Stimulated activated CD8-positive, alpha-beta memory T cell treated with anti-CD3 and anti-CD28 coated beads, Interleukin-7, amount 100 ng/mL, for 24 hours (primary cell): ENCODE results near the gene CYB5R3.

Experiments used
- DNase-seq: peaks from one replicate; pipeline ENCODE4 v3.0.0-alpha.2; 2020; ENCODE audit warnings: low read depth

The CYB5R3 gene

DNA sequence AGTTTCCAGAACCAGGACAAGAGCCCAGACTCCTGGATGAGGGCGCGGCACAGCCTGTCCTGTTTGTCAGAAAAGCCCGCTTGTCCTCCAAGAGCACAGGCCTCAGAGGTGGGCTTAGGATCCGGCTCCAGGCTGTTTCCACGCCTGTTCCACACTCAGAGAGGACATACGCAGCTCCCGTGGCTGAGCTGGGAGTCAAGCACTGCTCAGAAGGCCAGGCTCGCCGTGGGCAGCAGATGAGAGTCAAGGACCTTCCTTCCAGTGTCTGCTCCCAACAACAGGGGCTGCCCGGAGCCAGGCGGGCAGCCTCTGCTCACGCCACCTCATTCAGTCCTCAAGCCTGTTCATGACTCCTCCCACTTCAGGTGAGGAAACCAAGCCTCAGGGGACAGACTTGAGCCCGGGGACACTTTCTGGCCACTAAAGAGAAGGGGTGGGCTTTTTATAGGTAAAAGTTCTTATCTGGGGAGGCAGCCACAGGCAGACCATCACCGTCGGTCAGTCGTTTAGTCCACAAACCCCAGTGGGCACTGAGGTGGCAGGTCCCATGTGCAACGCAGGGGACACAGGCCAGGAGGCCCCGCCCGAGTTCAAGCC, 3.8 kb downstream of the CYB5R3 start:
- no peak for DNase-seq

DNA sequence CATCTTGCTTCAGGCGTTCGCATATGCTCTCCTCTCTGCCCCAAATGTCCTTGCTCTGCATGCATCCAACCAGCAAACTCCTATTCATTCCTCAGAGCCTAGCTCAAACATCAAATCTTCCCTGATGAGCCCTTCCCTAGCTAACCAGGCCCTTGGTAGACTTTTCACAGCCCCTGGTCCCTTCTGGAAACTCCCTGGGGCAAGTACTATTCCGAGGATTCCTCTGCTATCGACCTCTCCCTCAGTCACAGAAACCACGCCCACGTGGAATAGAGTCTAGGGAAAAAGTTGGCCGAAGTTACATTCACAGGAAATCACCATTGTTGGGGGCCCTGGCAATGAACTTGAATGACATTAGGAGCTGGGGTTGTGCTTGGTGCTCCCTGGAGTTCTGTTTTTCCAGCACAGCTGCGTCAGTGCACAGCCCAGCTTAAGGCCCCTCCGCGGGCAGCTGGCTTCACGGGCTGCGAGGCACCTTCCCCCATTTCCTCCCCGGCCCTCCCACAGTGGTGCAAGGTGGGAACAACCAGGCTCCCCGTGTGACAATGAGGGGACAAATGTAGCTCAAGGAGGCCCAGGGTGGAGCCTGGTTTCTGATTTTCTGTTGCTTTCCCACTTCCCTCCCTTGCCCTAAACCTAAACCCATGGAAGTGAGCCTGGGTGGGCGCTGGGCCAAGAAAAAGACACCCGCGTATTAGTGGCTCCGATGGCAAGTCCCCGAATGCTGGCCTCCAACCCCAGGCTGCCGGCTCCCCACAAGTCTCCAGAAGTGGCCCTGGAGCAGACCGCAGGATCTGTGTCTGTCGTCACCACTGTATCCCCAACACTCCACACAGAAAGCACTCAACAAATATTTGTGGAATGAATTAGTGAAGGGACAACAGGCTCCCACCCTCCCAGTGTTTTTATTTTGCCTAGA, 4.5 kb downstream of the CYB5R3 start:
- no peak for DNase-seq

DNA sequence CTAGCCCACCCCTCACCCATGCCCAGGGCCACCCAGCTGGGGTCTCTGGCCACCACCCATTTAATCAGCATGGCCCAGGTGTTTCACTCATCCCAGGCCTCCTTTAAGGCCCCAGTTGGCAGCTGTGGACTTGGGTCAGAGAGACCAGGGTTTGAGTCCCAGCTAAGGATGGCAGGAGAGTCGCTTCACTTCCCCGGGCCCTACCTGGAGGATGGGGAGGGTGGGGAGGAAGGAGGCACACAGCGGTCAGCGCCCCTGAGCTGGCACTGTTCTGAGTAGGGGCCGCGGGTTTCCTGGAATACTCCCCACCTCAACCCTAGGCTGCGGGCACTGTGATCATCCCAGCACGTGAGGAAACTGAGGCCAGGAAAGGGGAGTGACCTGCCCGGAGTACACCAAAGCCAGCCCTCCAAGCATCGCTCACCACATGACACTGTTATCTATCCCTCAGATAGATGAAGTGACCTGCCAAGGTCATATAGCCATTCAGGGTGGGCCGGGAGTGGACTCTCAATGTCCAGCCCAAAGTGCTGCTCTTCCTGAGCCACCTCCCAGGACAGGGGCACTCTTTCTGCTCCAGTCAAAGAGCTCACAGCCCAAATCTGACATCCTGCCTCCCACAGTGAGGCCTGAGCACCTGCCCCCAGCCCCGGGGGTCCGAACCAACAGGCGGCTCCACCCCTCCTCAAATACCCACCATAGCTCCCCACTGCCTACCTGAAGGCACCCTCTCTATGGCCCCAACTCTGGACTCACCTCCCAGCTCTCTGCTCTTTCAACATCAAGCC, 5.4 kb downstream of the CYB5R3 start:
- no peak for DNase-seq

DNA sequence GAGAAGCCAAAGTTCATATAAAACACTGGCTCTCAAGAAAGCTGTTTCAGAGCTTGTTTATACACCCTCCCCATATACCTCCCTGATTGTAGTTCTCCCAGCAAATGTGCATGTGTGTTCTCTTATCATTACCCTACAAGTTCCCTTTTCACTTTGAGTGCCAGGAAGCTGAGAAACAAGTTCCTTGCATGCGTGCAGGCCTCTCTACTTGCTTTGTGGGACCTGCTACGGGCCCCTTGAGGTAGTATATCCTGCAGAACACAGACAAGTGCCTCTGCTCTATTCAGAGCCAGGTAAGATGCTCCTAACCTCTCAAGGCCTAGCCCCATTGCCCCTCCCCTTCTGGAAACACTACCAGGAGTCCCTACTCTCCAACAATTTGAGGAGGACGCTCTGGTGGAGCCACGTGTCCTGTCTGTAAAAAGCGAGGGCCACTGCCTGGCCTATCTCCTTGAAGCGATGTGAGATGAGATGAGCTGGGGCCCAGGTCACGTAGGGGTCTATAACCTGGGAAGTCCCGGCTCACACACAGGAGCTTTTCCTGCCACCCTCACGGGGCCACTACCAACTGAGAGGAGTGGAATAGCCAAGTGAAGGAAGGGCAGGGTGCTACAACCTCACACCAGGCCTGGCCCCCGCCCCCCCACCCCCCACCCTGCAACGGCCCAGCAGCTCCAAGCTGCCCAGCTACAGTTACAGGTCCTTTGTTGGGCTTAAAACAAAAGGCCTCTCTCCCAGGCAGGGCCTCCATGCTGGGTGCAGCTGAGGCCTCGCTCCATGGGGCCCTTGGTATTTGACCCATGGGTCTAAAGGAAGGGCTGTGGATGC, 6.2 kb downstream of the CYB5R3 start:
- no peak for DNase-seq

DNA sequence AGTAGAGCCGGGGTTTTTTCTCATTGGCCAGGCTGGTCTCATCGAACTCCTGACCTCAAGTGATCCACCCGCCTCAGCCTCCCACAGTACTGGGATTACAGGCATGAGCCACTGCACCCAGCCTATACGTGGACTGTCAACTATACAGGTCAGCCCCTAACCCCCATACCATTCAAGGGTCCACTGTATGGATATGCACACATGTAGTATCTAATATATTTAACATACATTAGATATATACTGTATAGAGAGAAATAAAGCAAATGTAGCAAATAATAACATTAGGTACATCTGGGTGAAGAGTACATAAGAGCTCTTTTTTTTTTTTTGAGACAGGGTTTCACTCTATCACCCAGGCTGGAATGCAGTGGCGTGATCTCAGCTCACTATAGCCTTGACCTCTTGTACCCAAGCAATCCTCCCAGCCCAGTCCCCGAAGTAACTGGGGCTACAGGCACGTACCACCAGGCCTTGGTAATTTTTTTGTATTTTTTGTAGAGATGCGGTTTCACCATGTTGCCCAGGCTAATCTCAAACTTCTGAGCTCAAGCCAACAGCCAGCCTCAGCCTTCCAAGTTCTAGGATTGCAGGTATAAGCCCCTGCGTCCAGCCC, 7.3 kb downstream of the CYB5R3 start:
- no peak for DNase-seq

DNA sequence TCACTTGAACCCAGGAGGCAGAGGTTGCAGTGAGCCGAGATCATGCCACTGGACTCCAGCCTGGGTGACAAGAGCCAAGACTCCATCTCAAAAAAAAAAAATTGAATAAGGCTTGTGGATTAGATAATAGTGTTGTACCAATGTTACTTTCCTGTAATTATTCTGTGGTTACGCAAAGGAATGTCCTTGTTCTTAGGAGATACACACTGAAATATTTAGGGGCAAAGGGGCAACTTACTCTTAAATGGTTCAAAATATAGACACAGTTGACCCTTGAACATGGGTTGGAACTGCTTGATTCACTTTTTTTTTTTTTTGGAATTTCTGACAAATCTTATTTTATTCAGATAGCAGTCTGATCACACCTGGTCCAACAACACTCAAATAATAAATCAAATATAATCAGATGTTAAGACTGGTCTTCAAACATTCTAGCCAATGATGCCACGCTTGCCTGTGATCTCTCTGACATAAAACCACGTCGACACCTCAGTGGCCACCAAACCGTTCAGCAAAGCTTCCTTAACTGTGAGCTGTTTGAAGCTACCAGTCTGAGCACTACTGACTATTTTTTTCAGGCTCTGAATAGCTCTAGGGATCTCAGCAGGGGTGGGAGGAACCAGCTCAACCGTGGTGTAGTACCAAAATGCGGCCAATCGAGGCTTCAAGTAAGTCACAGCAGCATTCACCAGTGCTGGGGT, 9.5 kb downstream of the CYB5R3 start:
- no peak for DNase-seq

DNA sequence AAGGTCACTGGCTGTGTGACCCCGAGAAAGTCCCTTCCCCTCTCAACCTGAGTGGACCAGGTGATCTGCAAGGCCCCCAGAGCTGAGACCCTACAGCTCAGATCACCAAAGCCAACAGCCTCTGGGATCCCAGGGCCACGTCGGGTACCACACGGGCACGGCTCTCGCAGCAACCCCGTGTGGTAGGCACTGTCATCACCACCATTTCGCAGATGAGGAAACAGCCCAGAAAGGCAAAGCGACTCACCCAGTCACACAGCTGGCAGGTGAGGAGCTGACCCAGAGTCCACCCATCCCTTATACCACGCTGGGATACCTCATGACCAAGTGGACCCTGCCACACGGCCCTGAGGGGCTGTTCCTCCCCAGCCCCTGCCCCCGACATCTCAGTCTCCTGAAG, 11.6 kb downstream of the CYB5R3 start:
- DNase-seq = no peak

DNA sequence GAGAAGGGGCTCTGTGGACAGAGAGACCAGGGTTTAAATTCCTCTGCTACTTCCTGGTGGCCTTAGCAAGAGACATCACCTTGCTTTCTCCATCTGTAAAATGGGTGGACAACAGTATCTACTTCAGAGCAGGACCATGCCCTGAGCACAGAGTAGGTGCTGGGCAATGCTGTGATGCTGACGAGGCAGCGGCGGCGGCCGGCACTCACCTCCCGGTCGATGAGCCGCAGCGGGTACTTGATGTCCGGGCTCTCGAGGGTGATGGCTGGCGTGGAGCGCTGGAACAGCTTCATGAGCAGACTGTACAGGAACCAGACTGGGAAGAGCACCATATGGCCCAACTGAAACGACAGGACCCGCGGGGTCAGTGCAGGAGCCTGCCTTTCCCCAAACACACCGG, 12.7 kb downstream of the CYB5R3 start:
- DNase-seq = no peak

DNA sequence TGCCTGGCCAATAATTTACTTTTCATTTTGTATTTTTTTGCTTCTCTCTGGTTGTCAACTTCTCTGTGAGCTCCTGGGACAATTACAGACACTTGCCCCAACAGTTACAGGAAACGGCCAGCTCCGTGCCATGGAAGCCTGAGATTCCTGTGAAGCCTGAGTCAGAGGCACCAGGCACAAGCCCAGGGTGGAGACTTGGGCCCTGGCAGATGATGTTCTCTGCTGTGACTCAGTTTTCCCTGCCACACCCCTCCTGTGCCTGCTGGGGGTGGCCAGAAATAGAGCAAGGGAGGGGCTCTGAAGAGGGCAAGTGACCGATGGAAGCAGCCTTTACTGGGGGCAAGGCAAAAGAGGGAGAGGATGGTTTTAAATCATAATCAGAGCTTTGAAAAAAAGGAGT, 13.7 kb downstream of the CYB5R3 start:
- DNase-seq = no peak

DNA sequence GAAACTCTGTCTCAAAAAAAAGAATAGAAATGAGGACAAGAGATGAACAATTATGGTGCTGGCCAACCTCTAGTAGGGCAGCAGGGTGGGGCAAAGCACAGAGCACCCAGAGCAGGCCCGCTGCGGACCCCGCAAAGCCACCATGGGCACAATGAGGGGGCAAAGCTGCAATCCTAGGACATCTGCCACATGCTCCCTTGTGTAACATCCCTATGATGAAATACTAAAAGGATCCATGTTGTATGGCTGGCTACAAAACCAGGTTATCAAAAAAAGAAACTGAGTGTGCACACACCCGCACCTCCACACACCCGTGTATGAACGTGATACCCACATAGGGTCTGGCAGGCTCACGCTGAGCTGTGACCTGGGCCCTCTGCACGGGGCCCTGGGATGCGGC, 16.2 kb downstream of the CYB5R3 start:
- no peak for DNase-seq

DNA sequence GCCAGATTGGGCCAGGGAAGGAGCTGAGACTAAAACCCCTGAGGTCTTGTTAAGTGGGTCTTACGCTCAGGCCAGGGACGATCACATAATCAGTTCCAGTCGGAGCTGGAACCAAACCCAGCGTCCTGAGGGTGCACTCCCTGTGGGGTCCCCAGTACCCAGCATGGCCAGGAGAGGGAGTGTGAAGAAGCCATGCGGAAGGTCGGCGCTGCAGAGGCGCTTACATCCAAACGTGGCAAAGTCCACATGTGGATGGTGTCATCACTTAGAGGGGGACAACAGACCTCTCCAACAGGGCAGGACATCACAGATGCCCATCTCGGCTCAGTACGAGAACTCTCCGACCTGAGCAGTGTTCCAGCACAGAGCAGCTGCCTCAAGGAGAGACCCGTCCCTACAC, 17.1 kb downstream of the CYB5R3 start:
- DNase-seq = no peak

DNA sequence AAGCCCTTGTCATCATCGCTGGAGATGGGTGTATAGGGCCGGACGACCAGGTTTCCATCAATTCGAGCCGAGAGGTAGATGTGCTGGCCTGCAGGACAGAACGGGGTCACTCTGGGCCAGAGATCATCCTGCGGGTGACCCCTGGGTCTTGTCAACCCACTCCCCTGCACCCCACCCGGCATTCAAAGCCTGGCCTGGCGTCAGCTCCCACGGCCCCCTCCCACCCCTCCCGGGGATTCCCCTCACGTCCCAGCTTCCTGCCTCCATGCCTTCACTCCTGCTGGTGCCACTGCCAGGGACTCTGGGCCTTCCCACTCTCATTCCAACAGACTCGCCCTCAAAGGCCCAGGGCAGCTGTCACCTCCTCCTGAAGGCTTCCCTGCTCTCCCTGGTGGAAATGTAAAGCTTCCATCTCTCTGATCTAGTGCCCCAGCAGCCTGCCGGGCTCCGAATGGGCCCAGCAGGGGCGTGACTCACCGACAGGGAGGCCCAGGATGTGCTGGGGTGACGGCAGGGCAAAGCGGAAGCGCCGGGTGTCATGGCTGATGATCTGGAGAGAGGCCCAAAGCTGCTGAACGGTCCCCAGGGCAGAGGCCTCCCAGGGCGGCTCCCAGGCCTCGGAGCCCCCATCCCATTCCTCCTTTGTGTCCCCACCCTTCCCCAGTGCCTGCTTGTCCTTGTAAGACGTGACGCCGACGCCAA, 18.1 kb downstream of the CYB5R3 start:
- DNase-seq = no peak

DNA sequence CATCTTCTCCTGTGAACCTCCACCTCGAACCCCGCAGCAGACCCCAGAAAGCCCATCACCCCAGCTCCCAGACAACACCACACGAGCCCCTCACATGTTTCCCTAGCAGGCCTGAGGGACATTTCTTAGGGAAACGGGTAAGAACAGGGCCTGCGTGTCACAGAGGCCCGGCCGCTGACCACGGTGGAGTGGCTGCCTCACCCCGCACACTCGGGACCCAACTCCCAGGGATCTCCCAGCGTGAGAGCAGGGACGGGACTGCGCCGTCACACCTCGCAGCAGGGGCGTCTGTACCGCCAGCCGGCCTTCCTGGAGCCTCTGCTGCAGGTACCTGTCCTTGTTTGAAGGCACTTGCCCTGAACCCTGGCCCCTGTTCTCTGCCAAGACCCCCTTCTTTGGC, 19.0 kb downstream of the CYB5R3 start:
- no peak for DNase-seq

DNA sequence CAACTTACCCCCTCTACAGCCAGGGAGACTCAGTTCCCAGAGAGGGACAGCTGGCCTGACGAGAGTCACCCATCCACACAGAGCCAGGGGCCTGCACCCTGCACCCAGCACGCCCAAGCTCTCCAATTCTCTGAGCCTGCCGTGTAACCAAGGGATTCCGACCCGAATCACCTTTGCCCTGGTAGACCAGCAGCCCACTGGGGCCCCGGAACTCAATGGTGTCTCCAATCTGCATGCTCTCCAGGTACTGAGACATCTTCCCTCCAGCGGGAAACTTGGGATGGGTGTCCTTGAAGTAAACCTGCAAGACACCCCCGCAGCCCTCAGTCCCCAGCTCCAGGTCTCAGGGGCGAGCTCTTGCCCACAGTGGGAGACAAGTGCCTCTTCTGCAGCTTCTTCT, 21.2 kb downstream of the CYB5R3 start:
- DNase-seq = no peak

DNA sequence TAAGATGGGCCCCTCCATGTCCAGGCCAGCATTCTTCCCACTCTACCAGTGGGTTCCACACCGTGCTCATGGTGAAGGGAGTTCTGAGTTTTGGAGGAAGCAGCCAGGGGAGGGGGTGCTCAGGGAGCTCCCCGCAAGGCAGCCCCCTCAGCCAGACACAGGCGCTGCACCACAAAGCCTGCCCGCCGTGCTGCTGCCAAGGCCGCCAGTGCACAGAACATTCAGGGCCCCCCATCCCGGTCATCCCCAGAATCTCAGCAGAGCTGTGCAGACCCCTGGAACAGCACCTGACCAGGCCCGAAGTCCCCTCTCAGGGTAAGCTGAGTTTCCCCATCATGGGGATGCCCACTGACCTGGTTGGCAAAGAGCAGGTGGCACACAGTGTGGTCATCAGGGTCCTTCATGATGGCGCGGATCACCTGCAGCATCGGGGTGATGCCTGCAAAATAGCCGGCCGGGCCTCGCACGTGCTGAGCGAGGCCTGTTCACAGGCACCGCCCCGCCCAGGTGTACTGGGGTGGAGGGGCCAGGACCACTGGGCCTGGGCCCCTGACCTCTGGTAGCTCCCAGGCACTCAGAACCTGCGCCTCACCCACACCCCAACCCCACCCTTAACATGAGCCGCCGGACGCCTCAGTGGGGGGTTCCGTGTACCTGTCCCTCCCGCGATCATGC, 22.1 kb downstream of the CYB5R3 start:
- no peak for DNase-seq

DNA sequence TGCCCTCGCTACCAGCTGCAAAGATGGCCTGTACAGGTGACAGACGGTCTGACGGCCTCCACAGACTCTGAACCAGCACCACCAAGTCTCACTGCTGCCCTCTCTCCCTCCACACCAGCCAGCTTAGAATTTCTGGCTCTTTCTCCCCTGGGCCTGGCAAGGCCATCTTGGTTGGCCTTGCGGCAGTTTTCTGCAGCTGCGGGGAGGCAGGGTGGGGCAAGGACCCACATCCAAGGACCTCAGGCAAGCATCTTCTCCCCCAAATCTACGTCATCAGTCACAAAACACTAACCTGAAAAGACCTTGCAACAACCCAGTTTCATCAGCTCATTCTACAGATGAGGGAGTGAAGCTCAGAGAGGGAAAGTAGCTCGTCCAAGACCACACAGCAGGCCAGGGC, 22.8 kb downstream of the CYB5R3 start:
- DNase-seq = no peak

DNA sequence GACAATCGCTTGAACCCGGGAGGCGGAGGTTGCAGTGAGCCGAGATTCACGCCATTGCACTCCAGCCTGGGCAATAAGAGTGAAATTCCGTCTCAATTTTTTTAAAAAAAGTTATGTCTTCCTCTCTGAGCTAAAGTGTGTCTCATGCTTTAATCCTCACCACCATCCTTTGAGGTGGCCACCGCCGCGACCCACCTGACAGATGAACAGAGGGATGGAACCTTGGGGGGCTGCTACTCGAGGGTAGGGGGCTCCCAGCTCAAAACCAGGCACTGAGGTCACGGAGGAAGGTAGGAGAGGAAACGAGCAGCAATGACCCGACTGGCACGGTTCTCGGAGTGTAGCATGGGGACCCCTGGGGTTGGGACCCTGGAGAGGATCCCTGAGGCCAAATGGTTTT, 23.8 kb downstream of the CYB5R3 start:
- no peak for DNase-seq

DNA sequence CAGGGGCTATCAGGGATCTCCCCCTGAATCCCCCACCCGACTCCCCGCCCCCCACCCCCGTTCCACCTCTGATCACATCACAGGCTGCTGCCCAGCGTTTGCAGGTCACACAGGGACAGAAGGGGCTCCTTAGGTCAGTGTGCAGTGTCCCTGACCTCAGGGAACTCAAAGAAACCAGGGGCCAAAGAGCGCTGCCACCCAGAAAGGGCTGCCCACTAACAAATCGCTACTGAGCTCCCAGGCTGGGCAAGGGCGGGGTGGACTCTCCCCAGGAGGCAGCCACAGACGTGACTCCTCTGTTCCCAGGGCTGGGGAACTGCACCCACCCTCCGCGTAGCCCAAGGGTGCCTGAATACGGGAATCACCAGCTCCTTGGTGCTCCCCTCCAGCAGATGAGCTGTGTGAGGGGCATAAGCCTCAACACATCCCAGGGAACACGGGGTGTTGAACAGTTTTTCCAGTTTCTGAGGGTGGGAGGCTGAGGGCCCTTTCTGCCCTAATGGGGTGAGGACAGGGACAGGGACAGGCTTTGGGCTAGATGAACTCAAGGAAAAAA, 24.6 kb downstream of the CYB5R3 start:
- DNase-seq = no peak

DNA sequence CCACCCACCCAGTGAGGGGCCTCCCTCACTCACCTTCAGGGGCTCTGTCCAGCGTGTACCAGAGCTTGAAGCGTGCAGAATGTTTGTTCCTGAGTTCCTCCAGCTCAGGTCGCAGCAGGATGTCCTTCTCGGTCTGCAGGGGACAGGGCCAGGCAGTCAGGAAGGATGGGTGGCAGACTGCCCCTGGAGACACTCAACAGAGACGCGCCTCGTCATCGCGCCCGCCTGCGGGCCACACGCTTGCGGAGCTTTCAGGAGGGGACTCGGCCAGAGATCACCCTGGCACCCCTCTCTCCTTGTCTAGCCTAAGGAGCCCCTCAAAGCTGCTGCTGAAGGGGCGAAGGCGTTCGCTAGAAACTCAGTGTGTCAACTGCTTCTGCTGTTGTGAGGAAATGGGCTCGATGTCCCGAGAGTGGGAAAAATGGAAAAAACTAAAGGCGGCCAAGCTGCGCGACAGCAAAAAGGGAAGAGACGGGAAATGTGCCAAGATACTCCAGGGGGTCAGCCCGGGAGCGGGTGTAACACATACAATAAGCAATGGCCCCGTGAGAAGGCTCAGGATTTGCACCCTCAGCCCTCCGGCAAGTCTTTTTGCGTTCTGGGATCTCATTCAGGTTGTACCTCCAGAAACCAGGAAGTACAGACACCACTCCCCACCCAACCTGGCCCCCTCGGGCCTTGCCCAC, 25.3 kb downstream of the CYB5R3 start:
- DNase-seq = no peak
